Measurements from ENCODE around the gene EGFL6.
"Not testable (repeated sequence)": the region's sequence is repeated elsewhere in the genome, so short reads cannot be mapped to it uniquely, and the experiment has no call there.

Gene EGFL6

DNA sequence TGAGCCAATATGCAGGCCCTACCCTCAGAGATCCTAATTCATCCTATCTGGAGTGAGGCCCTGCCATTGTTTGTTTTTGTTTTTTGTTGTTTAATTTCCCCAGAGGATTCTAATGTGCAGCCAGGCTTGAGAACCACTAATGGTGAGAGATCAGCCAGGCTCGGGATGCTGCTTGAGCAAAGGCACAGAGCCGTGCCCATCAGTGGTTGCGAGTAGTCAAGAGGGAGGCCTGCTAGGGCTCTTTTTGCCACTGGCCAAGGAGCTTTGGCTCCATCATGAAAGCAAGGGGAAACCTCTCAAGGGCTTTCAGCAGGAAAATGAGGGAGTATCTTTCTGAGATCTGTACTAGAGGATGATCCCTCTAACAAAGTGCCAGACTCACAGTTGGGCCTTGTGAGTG is 86.3 kb downstream of the EGFL6 start:
- FAIRE-seq: no peak

DNA sequence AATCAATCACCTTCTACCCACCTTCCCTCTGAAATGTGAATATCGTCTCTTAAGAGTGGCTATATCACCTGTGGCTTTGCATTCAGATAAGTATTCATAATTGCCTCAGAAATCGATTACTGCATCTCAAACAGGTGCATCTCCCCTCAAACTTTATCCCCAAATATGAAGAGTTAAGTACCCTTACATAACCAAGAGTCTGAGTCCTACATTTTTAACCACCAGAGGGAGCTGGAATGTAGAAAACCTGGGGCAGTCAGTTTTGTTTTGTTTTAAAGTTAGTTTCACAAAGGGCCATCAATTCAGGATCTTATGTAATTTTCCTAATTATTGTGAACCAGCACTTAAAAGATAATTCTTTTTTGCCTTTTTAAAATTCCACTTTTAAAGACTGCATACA is 89.2 kb downstream of the EGFL6 start:
- FAIRE-seq: peak; percentile 99

DNA sequence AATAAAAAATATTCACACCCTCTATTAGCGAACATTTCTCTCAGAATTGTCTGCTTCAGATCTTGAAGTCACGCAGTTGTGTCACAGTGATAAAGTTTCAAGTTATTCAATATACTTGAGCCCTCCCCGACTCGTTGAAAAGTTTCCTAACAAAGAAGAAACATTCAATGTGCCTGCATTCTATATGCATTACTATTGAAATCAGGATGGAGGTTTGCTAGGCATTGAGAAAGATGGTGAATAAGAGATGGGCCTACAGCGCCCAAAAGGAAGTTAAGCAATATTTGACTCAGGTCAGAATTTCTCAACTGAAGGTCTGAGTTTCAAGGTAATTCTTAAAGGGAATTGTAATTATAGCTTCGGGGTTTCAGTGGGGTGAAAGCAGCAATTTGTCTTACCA is 89.7 kb downstream of the EGFL6 start:
- FAIRE-seq: peak; percentile 62

DNA sequence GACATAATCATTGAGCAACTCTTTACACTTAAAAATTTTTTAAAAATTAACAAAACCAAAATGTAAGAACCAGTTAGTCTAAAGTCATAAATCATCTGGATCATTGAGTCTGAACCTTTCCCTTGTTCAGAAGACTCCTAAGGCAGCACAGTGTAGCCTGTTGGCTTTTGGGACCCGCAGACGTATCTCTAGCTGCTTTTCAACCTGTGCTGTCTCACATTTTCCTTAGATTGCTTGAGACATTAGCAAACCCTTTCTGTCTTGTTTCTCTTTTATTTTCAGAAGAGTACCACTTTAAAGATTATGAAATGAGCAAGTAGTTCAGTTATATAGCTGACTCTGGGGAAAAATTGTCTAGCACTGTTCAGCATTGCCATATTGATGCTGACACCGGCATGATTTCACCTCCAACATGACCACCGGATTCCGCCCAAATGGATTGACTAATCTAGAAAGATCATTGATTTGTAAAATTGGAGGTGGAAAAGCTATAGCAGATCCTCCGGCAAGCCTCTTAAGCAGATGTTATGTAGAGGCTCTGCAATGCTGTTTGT is 92.4 kb downstream of the EGFL6 start:
- FAIRE-seq: peak; percentile 94

DNA sequence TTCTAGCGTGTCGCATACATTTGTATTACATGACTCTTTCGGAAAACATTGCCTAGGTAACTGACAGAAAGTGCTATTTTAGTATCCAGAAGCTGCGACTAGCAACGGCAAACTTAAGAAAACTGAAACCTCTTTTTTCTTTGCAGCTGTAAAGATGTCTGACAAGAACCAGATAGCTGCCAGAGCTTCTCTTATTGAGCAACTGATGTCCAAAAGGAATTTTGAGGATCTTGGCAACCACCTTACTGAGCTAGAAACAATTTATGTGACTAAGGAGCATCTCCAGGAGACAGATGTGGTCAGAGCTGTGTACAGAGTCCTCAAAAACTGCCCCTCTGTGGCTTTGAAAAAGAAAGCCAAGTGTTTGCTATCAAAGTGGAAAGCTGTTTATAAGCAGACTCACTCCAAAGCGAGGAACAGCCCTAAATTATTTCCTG is 93.0 kb downstream of the EGFL6 start:
- no peak for FAIRE-seq

DNA sequence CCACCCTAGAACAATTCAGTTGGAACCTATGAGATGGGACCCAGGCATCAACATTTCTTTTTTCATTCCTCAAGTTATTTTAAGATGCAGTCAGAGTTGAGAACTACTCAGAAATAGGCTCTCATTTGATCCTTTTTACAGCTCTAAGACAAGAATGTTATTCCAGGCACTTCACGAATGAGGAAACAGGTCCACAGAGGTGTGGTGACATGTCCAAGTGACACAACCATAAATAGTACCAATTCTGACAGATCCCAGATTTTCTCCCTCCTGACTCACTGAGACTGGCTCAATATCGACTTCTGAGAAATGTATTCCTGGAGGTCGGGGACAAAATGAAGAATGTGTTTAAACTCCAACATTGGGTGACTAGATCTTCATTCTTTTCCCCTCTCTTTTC is 94.6 kb downstream of the EGFL6 start:
- FAIRE-seq: no peak

DNA sequence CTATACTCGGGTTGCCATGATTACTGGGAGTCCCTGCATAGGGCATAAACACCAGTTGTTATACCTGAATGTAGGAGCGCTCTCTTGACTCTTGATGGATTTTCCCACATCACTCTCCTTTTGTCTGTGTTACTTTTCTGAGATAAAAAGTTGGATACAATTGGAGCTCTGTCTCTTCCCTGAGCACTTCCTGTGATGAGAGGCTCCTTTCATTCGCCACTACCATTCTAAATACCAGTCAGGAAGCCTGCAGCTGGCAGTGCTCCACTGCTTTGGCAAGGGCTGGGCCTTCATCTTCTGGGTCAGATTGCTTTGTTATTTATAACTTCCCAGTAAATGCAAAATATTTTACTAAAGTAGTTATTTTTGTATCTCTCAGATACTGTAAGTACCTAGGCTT is 97.4 kb downstream of the EGFL6 start:
- FAIRE-seq: no peak

DNA sequence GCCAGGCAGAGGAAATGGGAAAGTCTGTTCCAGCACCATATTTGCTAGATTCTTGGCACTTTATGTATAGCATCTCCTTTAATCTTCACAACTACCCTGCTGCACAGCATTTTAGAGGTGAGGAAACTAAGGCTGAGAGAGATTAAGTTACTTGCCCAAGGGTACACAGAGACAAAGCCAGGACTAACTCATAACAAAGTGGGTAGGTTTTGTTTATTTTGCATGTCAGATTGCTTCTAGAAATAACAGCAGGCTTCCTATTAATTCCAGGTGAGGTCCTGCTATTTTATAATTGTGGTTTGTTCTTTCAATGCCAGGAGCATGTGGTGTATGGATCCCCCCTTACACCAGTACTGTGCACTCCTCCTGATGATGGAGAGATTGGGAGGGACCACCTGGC is 98.5 kb downstream of the EGFL6 start:
- FAIRE-seq: no peak

DNA sequence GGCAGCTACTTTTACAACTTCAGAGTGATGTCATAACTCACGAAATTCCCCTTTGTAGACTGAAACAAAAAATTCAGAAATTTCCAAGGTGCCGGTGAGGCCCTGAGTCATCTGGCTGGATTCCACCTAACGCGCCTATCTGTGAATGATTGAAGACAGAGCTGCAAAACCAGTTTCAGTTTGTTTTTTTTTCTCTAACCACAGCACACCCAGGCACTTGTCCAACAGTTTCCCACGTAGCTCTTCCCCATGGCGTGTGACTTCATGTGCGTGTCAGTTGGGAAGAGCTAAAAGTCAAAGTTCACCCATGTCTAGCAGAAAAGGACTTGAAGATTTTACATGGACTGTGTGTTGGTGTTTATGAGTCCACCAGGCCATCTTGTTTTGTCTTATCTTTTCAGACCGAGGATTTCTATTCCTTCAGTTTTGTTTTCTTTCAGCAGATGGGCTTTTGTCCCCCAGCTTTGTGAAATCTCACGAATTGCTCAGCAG is 99.9 kb downstream of the EGFL6 start:
- FAIRE-seq: no peak

DNA sequence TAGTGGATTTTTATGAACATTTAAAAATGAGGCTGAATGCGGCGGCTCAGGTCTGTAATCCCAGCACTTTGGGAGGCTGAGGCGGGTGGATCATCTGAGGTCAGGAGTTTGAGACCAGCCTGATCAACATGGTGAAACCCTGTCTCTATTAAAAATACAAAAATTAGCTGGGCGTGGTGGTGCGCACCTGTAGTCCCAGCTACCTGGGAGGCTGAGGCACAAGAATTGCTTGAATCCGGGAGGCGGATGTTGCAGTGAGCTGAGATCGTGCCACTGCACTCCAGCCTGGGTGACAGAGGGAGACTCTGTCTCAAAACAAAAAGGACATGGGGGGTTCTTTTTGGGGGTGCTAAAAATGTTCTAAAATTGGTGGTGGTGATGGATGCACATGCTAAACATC is 100.4 kb downstream of the EGFL6 start:
- FAIRE-seq: not testable (repeated sequence)

DNA sequence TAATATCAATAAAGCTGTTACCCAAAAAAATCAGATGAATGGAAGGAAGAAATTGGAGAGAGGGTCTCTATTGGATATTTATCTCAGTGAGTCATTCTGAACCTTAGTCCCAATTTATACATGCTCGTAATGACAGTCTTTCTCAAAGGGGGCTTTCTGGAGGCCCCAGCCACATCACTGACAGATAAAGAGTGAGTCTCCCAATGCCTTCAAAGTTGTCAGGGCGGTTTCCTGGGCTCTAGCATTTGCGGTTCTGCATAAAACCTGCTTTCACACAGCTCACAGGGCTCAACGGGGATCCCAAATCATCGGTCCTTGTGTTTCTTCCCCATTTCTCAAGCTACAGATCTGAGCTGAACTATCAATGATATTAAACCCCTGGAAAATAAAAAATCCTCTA is 100.8 kb downstream of the EGFL6 start:
- no peak for FAIRE-seq

DNA sequence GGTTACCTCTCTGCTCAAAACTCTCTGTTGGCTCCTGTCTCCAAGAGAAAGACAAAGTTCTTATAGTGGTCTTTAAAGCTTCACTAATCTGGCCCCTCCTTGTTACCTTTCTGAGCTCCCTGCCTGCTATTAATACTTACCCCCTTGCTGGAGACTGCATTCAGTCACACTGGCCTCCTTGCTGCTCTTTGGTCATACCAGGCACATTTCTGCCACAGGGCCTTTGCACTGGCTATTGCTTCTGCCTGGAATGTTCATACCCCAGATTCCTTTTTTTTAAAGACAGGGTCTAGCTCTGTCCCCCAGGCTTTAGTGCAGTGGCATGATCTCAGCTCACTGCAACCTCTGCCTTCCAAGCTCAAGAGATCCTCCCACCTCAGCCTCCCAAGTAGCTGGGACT is 103.6 kb downstream of the EGFL6 start:
- FAIRE-seq: no peak

DNA sequence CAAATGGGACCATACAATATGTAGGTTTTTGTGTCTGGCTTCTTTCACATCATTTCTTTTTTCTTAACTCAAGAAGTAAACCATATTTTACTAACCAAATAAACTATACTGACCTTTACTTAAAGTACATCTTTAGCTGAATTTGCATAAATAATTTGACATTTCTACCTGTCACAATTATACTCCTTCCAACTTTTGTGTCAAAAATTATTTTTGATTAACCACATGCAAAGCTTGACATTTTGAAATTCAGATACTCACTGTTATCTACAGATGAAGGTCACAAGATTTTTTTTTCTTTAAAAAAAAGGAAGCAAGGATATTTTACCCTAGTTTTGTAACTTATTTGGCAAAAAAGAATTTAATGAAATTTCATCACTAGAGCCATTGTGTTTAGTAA is 107.5 kb downstream of the EGFL6 start:
- no peak for FAIRE-seq

DNA sequence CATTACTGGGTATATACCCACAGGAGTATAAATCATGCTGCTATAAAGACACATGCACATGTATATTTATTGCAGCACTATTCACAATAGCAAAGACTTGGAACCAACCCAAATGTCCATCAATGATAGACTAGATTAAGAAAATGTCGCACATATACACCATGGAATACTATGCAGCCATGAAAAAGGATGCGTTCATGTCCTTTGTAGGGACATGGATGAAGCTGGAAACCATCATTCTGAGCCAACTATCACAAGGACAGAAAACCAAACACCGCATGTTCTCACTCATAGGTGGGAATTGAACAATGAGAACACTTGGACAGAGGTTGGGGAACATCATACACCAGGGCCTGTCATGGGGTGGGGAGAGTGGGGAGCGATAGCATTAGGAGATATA is 110.3 kb downstream of the EGFL6 start:
- not testable (repeated sequence) for FAIRE-seq

DNA sequence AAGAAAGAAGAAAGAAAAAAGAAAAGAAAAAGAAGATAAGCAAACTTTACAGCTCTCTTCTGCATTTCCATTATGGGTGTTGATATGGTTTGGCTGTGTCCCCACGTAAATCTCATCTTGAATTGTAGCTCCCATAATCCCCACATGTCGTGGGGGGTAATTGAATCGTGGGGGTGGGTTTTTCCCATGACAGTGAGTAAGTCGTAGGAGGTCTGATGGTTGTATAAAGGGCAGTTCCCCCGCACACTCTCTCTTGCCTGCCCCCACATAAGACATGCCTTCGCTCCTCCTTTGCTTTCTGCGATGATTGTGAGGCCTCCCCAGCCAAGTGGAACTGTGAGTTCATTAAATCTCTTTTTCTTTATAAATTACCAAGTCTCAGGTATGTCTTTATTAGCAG is 112.2 kb downstream of the EGFL6 start:
- FAIRE-seq: no peak

All from islet of Langerhans (tissue), 1 donor.